C4-2B (cell line): ENCODE measurements around the gene F11R.

ENCODE experiments used
- CTCF ChIP-seq: fragments of 450-650 bp; conservative IDR thresholded peaks from 2 replicates; pipeline ENCODE4 v1.5.1; 2017; ENCODE audit warnings: mild to moderate bottlenecking
- ZFX ChIP-seq: fragments of 450-650 bp; IDR thresholded peaks from 2 replicates; pipeline ENCODE4 v1.6.1; 2017

- TF ChIP-seq CTCF: no peak
- TF ChIP-seq ZFX: no peak
Observed at GRCh38 chr1:160981584-160982411, 39.2 kb downstream of the F11R start.
